GM21381 (cell line): ENCODE results near the gene ZNF189.
A peak's percentile ranks its signal among the peaks of the same experiment; 100 is the strongest.

Source experiments
- ATAC-seq: cut with Tn5 transposase; IDR thresholded peaks from one replicate; pipeline ENCODE4 v1.9.1; 2021; ENCODE audit warnings: mild to moderate bottlenecking, moderate library complexity; ENCODE audit not compliant: unreplicated experiment

The ZNF189 gene

DNA sequence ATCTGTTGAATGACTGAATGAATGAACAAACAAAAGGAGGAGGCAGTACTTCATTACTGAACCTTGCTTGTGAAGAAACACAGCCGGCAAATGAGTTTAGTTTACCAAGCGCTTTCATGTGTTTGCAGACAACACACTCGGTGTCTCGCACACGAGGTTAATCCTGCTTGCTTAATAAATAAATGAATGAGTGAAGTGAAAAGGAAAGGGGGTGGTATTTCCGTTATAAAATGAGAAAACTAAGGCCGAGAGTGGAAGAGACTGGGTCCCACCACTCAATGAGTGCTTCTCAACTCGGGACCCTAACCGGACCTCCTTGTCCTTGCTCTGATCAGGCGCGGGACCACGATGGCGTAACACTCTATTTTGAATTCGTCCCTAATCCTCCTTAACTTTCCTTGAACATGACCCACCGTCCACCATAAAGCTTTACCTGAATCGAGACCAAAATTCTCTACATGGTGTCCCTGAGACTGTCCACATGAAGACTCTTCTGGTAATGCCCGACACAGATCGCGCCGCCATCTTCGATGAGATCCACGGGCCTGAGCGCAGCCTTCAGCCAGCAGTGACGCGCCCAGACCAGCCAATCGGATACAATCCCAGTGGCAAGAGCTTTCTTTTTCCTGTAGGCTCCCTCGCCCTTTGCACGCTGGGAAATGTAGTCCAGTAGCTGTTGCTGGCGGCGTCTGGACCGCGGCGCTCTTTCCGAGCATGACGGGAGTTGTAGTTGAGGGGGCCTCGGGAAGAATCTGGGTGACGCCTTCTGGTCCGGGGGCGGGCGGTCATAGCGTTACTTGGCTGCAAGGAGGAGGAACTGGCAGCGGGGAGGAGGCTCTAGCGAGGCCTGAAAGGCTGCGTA is at the start of gene ZNF189, which contains the start of gene MRPL50:
TSS of gene ZNF189 (plus strand) at position 784 of the 862 bp plus-strand sequence. CDS start 306 bp downstream, outside the sequence.
TSS of gene MRPL50 (minus strand) at position 551 of the 862 bp plus-strand sequence. CDS start at position 525, 26 bp downstream.
- ATAC-seq: peak; percentile 98

DNA sequence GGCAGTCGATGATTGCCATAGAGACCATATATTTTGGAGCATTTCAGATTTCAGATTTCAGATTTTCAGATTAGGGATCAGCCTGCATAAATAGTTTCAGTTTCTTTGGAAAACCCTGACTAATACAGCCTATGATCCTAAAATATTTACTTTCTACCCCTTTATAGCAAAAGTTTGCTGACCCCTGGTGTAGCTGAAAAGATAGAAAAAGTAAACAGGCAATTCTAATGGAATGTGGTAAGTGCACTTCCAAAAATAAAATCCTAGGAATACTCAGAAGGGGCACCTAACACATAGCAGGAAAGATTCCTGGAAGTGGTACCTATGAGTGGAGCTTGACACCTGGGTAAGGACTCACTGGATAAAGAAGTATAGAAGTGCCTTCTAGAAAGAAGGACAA is 48.4 kb upstream of the ZNF189 start:
- no peak for ATAC-seq

DNA sequence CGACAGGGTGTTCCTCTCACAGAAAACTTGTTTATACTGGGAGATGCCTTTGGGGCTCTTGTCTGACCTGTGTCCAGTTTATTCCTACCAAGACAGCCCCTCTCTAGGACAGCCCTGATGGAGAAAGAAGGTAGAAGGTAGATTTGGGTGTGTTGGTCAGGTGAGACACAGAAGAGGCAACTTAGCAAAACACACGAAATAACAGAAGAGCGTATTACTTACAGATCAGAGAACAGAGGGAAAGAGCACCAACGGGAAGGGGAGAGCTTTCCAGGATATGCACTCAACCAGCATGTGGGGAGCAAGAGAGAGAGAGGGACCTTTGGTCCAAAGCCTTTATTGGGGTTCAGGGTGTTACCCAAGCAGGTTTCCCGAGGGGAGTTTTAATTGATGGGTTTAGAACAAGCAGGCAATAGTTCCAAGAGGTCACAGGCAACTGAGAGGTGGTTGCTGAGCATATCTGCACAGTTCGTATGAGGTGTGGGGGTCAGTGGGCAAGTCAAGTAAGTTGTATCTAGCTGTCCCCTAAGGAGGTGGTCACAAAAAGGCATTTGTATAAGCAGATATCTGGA is 45.7 kb upstream of the ZNF189 start:
- ATAC-seq: no peak

DNA sequence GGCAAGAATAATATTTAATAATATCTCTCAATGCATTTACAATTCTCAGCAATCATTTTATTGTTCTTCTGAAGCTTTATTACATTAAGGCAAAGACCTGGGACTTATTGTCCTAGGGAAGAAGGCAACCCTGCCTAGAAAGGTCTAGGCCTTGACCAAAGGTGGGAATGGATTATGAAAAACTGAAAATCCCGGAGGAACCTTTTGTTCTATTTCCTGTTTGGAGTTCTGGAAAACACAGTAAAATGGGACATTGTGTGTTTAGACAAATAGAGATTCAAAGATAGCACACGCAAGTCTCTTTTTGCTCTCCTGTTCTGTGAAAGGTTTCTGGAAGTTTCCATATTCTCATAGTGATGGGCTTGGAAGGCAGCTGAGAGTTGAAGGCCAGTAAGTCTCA is 45.0 kb upstream of the ZNF189 start:
- ATAC-seq: no peak

DNA sequence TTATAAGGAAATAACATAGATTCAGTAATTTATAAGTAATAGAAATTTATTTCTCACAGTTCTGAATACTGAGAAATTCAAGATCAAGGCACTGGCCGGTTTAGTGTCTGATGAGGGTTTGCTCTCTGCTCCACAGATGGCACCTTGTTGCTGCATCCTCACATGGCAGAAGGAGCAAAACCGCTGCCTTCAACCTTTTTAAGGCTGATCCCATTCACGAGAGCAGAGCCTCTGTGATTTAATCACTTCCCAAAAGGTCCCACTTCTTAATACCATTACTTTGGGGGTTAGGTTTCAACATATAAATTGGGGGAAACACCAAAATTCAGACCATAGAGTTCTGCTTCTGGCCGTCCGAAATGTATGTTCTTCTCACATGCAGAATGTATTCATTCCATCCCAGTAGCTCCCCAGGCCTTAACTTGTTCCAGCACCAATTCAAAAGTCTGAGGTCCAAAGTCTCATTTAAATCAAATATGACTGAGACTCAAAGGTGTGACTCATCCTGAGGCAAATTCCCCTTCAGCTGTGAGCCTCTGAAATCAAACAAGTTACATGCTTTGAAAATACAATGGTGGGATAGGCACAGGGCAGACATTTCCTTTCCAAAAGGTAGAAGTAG is 44.4 kb upstream of the ZNF189 start:
- no peak for ATAC-seq

DNA sequence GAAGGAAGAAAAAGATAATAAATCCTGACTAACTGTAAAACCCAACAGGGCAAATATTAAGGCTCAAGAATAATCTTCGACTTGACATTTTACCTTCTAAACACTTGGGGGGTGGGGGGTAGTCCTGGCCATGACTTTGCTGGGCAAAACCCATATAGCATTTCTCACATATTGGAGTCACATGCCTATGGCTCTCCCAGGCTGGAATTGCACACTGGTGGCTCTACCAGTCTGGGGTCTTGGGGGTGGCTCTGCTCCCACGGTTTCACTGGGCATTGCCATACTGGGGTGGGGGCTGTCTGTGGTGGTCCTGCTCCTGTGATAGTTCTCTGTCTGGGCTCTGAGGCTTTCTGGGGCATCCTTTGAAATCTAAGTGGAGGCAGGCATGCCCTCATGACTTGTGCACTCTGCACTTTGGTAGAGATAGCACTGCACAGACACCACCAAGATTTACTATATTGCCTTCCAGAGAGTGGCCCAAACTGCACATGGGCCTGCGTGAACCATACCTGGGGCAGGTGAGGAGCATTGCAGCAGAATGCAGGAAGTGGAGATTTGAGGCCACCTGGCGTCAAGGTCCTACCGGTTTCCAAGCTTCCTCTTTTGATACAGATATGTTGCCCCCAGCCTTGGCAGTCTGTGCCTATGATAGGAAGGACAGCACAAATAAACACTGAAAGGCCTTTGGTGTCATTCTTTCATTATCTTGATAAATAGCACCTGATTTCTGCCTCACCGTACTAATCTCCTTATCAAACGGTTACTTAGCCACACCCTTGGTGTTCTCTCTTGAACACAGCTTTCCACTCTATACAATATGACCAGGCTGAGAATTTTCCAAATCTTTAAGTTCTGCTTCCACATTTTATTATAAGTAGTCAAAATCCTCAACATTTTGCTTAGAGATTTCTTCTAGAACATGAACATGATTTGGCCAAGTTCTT is 43.6 kb upstream of the ZNF189 start:
- no peak for ATAC-seq

DNA sequence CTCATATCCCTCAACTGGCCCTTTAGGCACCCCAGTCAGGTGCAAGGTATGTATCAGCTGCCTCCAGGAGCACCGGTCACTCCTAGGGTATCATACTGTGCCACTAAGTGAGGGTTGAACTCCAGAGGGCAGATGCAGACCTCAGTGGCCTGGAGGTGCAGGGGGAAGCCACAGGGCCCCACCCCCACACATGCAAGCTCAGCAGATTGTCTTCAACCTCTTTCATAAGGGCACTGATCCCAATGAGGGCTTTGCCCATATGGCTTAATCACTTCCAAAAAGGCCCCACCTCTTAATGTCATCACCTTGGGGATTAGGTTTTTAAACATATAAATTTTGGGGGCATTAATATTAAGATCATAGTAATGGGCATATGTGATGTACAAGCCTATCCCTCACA is 42.0 kb upstream of the ZNF189 start:
- no peak for ATAC-seq

DNA sequence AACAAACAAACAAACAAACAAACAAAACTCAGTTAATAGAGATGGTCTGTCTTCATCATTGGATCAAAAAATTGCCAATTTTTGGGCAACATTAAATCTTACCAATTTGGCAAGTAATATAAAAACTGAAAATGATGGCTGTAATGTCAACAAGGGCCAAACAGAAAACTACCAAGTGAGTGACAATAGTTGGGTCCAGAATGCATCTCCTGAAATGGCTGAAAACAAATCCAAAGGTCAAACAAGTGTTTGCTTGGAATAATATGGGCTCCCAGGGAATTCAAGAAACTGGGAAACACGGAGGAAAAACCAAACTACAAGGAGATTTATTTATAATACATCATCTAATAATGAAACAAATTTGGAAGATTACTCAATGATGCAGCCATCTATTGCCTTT is 39.0 kb upstream of the ZNF189 start:
- no peak for ATAC-seq

DNA sequence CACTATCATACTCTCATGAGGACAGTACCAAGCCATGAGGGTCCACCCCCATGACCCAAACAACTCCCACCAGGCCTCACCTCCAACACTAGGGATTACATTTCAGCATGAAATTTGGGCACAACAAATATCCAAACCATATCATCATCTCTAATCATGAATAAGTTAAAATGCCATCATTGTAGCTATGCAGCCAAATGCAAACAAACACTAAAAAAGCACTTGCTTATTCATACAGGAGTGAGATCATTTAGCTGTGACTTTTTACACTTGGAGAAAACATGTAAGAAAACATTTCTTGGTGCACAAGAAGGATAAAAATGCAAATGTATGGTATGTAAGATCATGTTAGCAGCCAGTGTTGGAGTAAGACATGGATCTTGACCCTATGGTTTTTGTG is 38.0 kb upstream of the ZNF189 start:
- ATAC-seq: no peak

DNA sequence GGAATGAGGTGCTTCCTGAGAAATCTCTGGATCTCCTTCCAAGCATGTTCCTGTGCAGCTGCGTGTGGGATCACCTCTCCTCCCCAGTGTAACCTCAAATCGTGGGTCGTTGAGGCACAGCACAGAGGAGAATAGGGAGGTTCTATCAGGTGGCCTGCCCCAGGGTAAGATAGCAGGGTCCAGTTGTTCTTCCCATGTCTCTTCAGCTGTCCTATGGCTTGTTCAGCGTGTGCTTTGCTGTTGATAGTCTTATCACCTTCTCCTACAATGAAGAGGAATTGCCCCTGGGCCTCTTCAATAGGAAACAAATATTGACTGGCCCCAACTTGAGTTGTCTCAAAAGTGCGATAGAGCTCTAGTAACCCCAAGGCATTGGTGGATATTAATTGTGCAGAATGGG is 36.2 kb upstream of the ZNF189 start:
- ATAC-seq: no peak

DNA sequence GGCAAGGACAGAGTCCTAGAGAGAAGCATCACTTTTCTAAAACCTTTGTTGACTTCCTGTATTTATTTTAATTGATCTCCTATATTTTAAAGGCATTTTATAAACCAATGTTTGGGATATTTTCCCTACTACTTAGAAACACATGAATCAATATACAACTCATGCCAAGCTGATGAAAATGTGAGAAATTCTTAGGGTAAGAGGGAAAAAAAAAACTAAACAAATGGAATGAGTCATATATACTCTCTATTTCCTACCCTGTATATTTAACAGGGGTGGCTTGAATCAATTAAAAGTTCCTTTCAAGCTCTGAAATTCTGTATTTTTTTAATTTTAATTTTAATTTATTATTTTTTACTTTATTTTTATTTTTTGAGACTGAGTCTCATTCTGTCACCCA is 33.5 kb upstream of the ZNF189 start:
- no peak for ATAC-seq

DNA sequence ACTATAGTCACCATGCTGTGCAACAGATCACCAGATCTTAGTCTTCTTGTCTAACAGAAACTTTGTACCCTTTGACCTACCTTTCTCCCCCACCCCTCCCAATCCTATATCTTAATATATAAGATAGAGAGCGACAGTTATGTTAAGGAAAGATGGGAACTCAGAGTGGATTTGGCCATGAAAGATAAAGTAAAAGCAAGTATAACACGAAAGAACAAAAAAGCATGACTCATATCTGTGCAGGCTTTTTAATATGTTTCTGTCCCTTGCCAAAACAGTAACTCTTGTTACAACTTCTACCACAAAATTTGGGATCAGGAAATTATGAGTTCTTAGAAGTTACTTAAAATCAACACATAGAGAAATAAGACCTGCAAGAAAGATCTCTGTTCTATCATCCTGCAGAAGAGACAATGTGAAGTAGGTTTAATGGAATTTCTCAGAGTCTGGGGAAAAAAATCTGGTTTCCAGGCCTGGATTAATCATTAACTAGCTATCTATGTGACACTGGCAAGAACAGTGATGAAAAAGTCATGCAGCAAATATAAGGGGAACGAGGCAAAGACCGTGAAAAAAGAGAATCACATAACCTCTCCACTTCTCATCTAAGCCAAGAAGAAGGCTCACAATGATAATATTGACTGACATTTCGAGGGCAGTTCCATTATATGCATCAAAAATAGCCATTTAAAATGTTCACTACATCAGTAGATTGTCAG is 32.5 kb upstream of the ZNF189 start:
- no peak for ATAC-seq

DNA sequence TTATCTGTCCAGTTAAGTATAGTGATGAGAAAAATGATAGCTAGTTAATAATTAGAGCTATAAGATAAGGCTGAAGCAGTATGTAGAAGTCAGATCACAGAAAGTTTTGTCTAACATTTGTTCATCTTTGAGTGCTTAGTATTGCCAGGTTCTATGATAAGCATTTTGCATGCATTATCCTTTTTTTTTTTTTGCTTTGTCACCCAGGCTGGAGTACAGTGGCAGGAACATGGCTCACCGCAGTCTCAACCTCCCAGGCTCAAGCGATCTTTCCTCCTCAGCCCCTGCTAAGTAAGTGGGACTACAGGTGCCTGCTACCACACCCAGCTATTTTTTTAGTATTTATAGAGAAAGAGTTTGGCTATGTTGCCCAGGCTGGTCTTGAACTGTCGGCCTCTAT is 31.3 kb upstream of the ZNF189 start:
- no peak for ATAC-seq

DNA sequence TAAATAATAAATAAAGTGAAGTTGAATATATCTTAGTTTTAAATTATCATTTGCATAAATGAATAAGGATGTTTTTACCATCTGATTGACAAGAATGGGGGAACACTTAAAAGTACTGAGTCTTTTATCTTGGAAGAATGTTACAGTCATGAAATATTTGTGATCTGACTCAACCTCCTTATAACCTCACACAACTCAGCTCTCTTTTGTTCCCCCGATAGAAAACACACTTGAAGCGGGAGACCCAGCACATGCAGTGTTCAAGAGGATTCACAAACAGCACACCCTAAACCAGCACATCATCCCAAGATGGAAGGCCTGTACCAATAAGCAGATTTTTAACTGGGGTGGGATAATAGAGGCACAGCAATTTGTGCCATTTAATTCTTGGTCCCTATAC is 29.4 kb upstream of the ZNF189 start:
- no peak for ATAC-seq

DNA sequence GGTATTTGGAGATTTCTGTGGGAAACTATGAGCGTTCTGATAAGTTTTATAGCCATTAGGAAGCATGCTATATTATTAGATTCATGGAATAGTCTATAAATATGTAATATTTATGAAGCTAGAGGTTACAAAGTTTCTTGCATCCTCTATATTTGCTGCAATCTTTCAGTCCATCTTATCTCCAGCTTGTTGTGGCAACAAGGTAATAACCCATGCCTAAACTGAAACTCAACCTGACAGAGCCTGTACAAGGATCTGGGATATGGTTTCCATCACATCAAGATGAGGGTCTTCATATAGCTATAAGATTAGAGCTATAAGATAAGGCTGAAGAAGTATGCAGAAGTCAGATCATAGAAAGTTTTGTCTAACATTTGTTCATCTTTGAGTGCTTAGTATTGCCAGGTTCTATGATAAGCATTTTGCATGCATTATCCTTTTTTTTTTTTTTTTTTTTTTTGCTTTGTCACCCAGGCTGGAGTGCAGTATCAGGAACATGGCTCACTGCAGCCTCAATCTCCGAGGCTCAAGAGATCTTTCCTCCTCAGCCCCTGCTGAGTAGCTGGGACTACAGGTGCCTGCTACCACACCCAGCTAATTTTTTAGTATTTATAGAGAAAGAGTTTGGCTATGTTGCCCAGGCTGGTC is 28.6 kb upstream of the ZNF189 start:
- ATAC-seq: no peak

DNA sequence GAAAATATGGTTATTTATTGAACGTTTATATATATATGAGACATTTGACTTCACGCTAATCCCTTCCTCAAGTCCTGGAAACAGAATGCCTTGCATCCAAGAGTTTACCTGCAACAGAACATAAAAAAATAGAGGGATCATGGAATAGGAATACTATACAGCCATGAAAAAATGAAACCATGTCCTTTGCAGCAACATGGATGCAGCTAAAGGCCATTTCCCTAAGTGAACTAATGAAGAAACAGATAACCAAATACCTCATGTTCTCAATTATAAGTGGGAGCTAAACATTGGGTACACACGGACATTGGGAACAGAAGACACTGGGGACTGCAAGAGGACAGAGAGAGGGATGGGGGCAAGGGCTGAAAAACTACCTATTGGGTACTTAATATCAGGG is 26.8 kb upstream of the ZNF189 start:
- no peak for ATAC-seq

DNA sequence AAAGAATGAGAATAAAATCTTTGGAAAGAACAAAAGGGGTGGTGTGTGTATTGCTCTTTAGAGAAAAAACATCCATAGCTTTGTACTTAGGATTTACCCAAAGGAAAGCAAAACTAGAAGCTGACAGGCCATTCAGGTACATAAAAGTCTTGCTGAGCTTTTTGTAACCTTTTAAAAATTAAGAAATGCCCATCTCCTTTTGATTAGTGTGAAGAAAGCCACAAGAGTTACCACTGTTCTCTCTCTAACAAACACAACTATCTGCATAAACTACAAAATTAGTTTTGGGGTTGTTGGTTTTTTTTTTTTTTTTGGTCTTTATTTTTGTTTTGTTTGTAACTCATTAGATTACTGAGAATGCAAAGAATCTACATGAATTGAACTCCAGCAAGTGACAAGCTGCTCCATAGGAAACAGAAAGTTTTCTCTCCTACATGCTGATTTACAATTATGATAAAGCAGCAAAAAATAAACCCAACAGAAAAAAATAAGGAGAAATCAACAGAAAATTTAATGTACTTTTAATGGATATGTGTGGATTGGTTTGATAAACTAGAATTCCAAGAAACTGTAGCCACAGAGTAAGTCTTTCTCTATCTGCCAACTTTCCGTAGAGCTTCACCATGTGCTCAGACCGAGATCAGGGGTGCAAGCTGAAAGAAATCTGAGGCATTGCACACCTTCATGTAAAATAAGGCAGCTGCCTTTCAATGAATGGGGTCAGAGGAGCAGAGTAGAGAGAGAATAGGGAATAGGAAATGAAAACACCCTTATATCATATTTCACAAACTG is 26.1 kb upstream of the ZNF189 start:
- ATAC-seq: no peak

DNA sequence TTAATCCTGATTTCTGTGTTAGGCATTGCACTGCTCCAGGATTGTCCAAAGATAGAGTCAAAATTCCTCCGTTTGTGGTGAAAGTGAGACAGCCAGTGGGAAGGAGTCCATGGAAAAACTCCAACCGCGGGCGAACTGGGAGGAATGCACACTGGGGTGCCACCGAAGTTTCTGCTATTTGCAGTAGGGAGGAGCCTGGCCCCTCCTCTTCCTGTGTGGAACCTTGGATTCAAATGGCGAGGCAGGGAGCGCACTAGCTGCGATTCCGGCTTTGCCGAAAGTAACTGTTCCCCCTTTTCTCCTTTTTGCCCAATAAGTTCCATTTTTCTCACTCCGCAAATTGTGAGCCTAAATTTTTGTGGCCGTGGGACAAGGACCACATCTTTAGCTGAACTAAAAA is 23.1 kb upstream of the ZNF189 start:
- no peak for ATAC-seq
